OCI-LY3 (cell line): Measurements from ENCODE around the gene BRF1.

Source experiments
- CTCF ChIP-seq: fragments of 200-600, 300-600 bp; sonication (generic); IDR thresholded peaks from 2 replicates; pipeline ENCODE4 v1.5.1; 2014; ENCODE audit warnings: antibody characterized with exemption, low read length, low read depth
- EZH2phosphoT487 ChIP-seq: fragments of 200-600 bp; shearing (Covaris generic); IDR thresholded peaks from 2 replicates; pipeline ENCODE4 v1.6.1; 2018; ENCODE audit warnings: antibody characterized with exemption, mixed run types, low read depth

GRCh38 chr14:105315211-105315721, 14.5 kb upstream of the BRF1 start:
- TF ChIP-seq CTCF (no peak), EZH2phosphoT487 (no peak)
